ENCODE data around the gene RPL39.
"Not testable (repeated sequence)": the region's sequence is repeated elsewhere in the genome, so short reads cannot be mapped to it uniquely, and the experiment has no call there.

Gene RPL39

GRCh38 chrX:119791437-119792231 lies at the start of gene RPL39:
Gene RPL39, minus strand, starts transcription at chrX:119791630. Its CDS starts 54 bp downstream, at chrX:119791576.
- peak; percentile 59 for DNase-seq (ENCODE audit: low read depth)

- DNase-seq (ENCODE audit: low read depth), result no peak
Observed at GRCh38 chrX:119833905-119834304, 42.5 kb upstream of the RPL39 start.

- DNase-seq (ENCODE audit: low read depth), result no peak
Observed at GRCh38 chrX:119828446-119828845, 37.0 kb upstream of the RPL39 start.

GRCh38 chrX:119826399-119826959 lies 35.0 kb upstream of the RPL39 start:
- no peak for DNase-seq (ENCODE audit: low read depth)

- not testable (repeated sequence) for DNase-seq (ENCODE audit: low read depth)
Observed at GRCh38 chrX:119824221-119824620, 32.8 kb upstream of the RPL39 start.

- DNase-seq (ENCODE audit: low read depth), result not testable (repeated sequence)
Observed at GRCh38 chrX:119821703-119822102, 30.3 kb upstream of the RPL39 start.

GRCh38 chrX:119817130-119817690 lies 25.8 kb upstream of the RPL39 start:
- no peak for DNase-seq (ENCODE audit: low read depth)

- no peak for DNase-seq (ENCODE audit: low read depth)
Observed at GRCh38 chrX:119816300-119816699, 24.9 kb upstream of the RPL39 start.

GRCh38 chrX:119809185-119809666 lies 17.8 kb upstream of the RPL39 start:
- DNase-seq (ENCODE audit: low read depth), result peak; percentile 70

GRCh38 chrX:119808461-119808860 lies 17.0 kb upstream of the RPL39 start:
- DNase-seq (ENCODE audit: low read depth), result not testable (repeated sequence)

GRCh38 chrX:119802546-119802945 lies 11.1 kb upstream of the RPL39 start:
- no peak for DNase-seq (ENCODE audit: low read depth)

- DNase-seq (ENCODE audit: low read depth), result no peak
Observed at GRCh38 chrX:119801253-119802221, 10.1 kb upstream of the RPL39 start.

- no peak for DNase-seq (ENCODE audit: low read depth)
Observed at GRCh38 chrX:119790977-119791436, 423 bp downstream of the RPL39 start.

- DNase-seq (ENCODE audit: low read depth), result no peak
Observed at GRCh38 chrX:119784747-119785446, 6.5 kb downstream of the RPL39 start.

GRCh38 chrX:119783026-119783425 lies 8.4 kb downstream of the RPL39 start:
- no peak for DNase-seq (ENCODE audit: low read depth)

GRCh38 chrX:119778829-119779228 lies 12.6 kb downstream of the RPL39 start:
- no peak for DNase-seq (ENCODE audit: low read depth)

GRCh38 chrX:119775517-119776238 lies 15.8 kb downstream of the RPL39 start:
- DNase-seq (ENCODE audit: low read depth), result no peak

- not testable (repeated sequence) for DNase-seq (ENCODE audit: low read depth)
Observed at GRCh38 chrX:119769388-119769787, 22.0 kb downstream of the RPL39 start.

GRCh38 chrX:119768436-119768835 lies 23.0 kb downstream of the RPL39 start:
- DNase-seq (ENCODE audit: low read depth), result not testable (repeated sequence)

- no peak for DNase-seq (ENCODE audit: low read depth)
Observed at GRCh38 chrX:119763836-119764387, 27.5 kb downstream of the RPL39 start.

Measured in CMK (cell line).